HG02970 (cell line): ENCODE measurements around the gene KIF21B.

Experiments
- ATAC-seq: cut with Tn5 transposase; IDR thresholded peaks from one replicate; pipeline ENCODE4 v1.9.1; 2021; ENCODE audit warnings: mild to moderate bottlenecking, moderate library complexity, moderate number of reproducible peaks; ENCODE audit not compliant: unreplicated experiment, low FRiP score

KIF21B gene

GRCh38 chr1:201020721-201021629 is 2.5 kb downstream of the KIF21B start:
- no peak for ATAC-seq

- no peak for ATAC-seq
Measured at GRCh38 chr1:201020040-201020591, 3.4 kb downstream of the KIF21B start.

GRCh38 chr1:201019321-201019977 is 4.1 kb downstream of the KIF21B start:
- peak; percentile 35 for ATAC-seq

DNA sequence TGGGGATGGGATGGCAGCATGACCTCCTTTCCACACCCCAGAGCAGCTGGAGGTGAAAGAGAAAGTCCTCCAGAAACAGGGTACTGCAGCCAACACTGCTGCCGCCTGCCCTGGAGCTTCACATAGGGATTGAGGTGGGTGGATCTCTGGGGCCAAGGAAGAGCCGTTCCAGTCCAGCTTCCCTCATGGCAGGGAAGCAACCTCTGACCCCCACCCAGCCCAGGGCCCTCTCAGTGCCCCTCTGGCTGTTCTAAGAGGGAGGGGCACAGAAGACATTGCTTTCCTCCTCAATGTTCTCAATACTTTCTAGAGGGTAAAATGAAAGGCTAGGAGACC is 5.7 kb downstream of the KIF21B start:
- ATAC-seq: no peak

DNA sequence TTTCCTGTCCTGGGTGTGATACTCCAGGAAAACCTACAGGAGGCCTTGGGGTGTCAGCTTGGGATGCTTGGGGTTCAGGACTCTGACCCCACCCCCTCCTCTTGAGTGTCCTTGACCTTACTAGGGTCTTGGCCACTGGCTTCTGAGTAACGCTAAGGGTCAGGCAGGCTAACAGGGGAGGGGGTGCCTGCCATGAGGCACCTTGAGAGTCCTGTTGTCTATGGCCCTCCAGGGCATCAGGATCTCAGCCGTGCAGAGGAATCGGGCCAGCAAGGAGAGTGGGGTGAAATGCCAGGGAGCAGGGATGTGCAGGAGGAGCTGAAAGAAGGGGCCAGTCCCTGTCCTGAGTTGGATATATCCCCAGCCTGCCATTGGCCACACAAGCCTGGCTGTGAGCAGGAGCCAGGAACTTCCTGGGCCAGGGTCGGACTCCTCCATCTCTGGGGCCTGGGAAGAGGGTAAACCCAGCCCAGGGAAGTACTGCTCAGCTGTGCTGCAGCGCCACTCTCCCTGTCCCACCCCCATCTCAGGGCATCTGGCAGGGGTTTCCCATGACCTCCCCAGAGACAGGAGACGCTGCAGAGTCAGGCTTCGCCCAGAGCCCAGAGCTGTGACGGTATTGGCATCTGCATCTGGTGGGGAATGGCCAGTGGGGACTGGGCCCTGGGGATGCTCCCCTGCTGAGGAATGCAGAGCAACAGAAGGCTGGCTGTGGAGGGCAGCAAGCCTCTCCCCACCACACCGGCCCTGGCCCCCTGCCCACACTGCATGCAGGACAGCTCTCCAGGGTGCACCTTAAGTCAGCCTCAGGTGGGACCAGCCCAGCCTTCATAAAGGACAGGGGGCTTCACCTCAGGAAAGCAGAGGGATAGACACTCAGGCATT is 6.3 kb downstream of the KIF21B start:
- no peak for ATAC-seq

GRCh38 chr1:201016211-201016651 is 7.3 kb downstream of the KIF21B start:
- ATAC-seq: no peak

GRCh38 chr1:201015551-201016091 is 7.9 kb downstream of the KIF21B start:
- no peak for ATAC-seq

- ATAC-seq: no peak
Measured at GRCh38 chr1:201014816-201015200, 8.7 kb downstream of the KIF21B start.

DNA sequence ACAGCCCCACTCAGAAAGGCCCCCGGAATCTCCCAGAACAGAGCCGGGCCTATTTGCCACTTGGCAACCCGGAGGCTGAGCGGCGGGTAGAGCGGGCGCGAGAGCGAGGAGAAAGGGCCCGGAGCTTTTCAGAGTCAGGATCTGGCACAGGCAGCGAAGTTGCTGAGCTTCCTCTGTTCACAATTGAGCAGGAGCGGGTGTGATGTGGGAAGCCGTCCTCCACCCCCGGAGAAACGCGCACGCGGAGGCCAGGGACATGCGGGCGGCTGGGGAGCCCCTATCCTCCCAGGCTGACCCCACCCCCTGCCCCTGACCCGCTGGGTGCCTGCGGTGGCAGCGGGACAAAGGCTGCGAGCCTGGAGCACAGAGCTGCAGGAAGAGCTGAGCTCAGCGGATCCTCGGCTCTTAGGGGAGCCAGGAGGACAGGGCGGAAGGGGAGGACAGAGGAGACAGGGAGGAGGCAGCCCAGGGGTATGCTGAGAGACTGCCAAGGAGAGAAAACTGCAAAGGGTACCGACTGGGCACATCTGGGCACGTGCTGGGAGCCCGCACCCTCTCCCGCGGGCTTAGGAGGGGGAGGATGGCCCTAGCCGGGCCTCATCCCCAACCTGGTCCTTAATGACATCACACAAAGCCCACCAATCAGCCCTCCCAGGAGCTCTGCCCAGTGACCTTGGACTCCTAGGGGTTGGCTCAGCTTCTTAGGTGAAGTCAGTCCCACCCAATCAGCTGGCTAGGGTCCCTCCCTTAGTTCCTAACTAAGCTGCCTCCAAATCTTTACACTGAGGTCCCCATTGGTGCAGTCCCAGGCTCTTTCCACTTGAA is 9.3 kb downstream of the KIF21B start:
- no peak for ATAC-seq

- ATAC-seq: no peak
Measured at GRCh38 chr1:201013031-201013485, 10.5 kb downstream of the KIF21B start.

DNA sequence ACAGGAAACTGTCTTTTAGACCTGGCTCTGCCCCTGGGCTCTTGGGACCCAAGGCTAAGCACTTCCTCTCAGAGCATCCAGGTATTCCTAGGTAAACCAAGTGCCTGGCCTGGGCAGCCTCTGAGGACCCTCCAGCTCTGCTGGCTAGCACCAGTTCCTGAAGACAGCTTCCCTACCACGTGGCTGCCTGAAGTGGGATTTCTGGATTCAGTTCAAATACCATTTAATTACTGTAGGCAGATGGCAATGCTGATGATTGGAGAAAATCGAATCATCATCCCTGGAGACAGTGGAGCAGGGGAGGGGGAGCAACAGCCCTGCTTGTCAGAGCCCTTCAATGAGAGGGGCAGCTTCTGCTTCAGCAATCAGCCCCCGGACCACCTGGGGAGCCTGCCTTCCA is 11.9 kb downstream of the KIF21B start:
- no peak for ATAC-seq

DNA sequence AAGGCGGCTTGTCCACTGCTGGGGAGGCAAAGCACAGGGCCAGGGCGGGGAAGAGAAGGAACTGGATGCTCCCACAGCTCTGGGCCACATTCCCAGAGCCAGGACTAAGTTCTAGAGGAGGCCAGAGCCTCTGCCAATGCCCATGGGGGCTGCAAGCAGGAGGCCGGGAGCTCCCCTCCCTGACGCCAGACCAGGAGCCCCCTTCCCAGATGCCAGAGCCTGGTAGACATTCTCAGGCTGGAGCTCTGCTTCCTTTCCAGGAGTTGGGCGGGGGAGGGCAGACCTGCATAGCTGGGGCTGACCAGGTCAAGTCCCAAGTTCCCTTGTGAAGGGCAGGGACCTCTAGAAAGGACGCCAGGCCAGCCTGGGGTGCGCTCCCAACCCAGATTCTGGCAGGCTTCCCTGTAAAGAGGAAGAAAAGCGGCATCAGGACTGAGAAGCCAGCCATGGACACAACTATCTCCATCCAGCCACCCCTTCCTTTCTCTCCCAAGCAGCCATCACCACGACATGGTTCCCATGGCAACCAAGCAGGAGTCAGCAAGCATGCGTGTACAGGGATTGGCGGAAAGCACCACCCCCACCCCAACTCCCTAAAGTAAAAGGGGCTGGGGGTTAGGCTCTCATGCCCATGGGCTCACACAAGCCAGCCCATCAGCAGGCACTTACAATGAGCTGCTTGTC is 13.4 kb downstream of the KIF21B start:
- no peak for ATAC-seq

GRCh38 chr1:201008666-201009360 is 14.7 kb downstream of the KIF21B start:
- no peak for ATAC-seq

GRCh38 chr1:201007481-201007880 is 16.0 kb downstream of the KIF21B start:
- no peak for ATAC-seq

DNA sequence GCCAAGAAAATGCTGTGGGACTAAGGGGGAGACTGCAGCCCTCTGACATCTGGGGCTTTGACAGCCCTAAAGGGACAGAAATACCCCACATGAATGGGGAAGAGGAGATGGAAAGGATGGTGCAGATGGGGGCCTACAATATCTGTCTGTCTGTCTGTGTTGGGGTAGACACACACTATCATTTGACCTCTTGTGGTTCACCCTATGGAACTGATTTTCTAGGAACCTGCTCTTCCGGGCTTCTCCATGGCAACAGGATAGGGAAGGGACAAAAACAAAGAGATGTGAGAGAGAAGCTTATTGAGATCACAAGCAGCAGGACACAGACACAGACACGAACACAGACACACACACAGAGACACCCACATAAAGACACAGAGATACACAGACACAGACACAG is 17.1 kb downstream of the KIF21B start:
- ATAC-seq: no peak

GRCh38 chr1:201004732-201005131 is 18.8 kb downstream of the KIF21B start:
- no peak for ATAC-seq

DNA sequence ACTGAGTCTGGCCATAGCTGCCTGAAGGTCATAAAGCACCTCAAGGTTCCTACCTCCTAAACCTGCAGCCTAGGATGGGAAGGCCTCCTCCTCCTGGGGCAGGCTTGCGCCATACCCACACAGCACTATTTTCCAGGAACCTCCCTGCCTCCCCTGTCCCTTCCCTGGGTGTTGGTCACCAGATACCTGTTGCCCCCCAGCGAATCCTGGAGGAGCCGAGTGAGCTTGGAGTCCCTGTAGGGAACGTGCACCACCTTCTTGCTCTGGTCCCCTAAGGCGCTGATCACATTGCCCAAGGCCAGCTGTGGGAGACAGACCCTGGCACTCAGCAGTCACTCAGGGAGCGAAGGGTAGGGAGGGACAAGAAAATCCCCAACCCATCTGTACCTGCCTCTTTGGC is 19.4 kb downstream of the KIF21B start:
- ATAC-seq: no peak

- no peak for ATAC-seq
Measured at GRCh38 chr1:201002510-201002909, 21.0 kb downstream of the KIF21B start.
